CD4-positive, alpha-beta T cell (primary cell): ENCODE data around the gene ZNF711. TPM values are rescaled to one million over a fixed set of nuclear protein-coding genes. Genes with fewer than 3 reads are reported as not detected.
"Not testable (repeated sequence)": the region's sequence is repeated elsewhere in the genome, so short reads cannot be mapped to it uniquely, and the experiment has no call there.

Experiments used
- ATAC-seq: fragments of 200-7000 bp; cut with Tn5 transposase; one replicate; pipeline ENCODE4 v1.10.0; 2022; ENCODE audit warnings: mild to moderate bottlenecking; ENCODE audit not compliant: poor library complexity
- CTCF ChIA-PET: fragments of 350-600 bp; sonication (Branson Sonifier 250); formaldehyde crosslinking; loops from one replicate; lab custom pipeline; 2021; ENCODE audit warnings: antibody characterized with exemption, inconsistent platforms; lab: Charles Lee
- POLR2A ChIA-PET: fragments of 350-600 bp; sonication (Branson Sonifier 250); formaldehyde crosslinking; loops from one replicate; lab custom pipeline; 2021; ENCODE audit warnings: antibody characterized with exemption, inconsistent platforms; lab: Charles Lee
- DNase-seq, 14 experiments: peaks; one replicate each; pipeline ENCODE4 v3.0.0-alpha.2; 2013 to 2020; ENCODE audit warnings: mixed read lengths in 2 of 14
- H3K27ac ChIP-seq, 2 donors: one replicate each; pipeline versions ENCODE4 v1.5.1 to v1.7.0; 2013; ENCODE audit warnings: low read length in 2 of 2, low read depth in 1 of 2, mild to moderate bottlenecking in 1 of 2
- H3K27me3 ChIP-seq, 2 experiments: 1 replicate in 1 of 2; 2 replicates in 1 of 2; pipeline versions ENCODE4 v1.6.1 to v1.7.0; 2013; ENCODE audit warnings: low read length in 2 of 2, control low read depth in 1 of 2, mild to moderate bottlenecking in 1 of 2, moderate library complexity in 1 of 2; ENCODE audit not compliant: insufficient read depth in 2 of 2, control insufficient read depth in 1 of 2
- H3K36me3 ChIP-seq: one replicate; pipeline ENCODE4 v1.6.1; 2013; ENCODE audit warnings: low read length, control low read depth; ENCODE audit not compliant: insufficient read depth
- H3K4me1 ChIP-seq: one replicate; pipeline ENCODE4 v1.6.1; 2013; ENCODE audit warnings: low read length, control low read depth; ENCODE audit not compliant: insufficient read depth
- H3K4me3 ChIP-seq: one replicate; pipeline ENCODE4 v1.5.1; 2013; ENCODE audit warnings: mild to moderate bottlenecking, low read length, moderate library complexity
- H3K9me3 ChIP-seq, 2 experiments: 1 replicate in 1 of 2; 2 replicates in 1 of 2; pipeline versions ENCODE4 v1.6.1 to v1.7.0; 2013; ENCODE audit warnings: low read length in 2 of 2, mild to moderate bottlenecking in 2 of 2, control low read depth in 1 of 2, moderate library complexity in 1 of 2; ENCODE audit not compliant: control insufficient read depth in 1 of 2, insufficient read depth in 1 of 2
- H3K27ac Mint-ChIP-seq: one replicate; pipeline ENCODE4 v1.8.0; 2020; ENCODE audit warnings: mixed read lengths
- H3K27me3 Mint-ChIP-seq: one replicate; pipeline ENCODE4 v1.8.0; 2021; ENCODE audit warnings: mixed read lengths
- H3K36me3 Mint-ChIP-seq: one replicate; pipeline ENCODE4 v1.8.0; 2021; ENCODE audit warnings: low read depth, mixed read lengths
- H3K4me1 Mint-ChIP-seq: one replicate; pipeline ENCODE4 v1.8.0; 2021; ENCODE audit warnings: low read depth, mixed read lengths
- H3K4me3 Mint-ChIP-seq: one replicate; pipeline ENCODE4 v1.8.0; 2020; ENCODE audit warnings: mild to moderate bottlenecking, mixed read lengths
- H3K9me3 Mint-ChIP-seq: one replicate; pipeline ENCODE4 v1.8.0; 2020; ENCODE audit warnings: mixed read lengths
- CTCF ChIP-seq: fragments of 200-600 bp; IDR thresholded peaks from one replicate; pipeline ENCODE4 v1.8.0; 2022; ENCODE audit warnings: antibody characterized with exemption, mild to moderate bottlenecking
- intact Hi-C, 2 experiments: fragments of 100-400 bp; cut with DNase I in 1 of 2; cut with micrococcal nuclease in 1 of 2; formaldehyde crosslinking; loops; one replicate each; pipeline versions ENCODE4 v1.15.1 to v1.9.0; 2023 to 2025; cut with DNase I, micrococcal nuclease
- total RNA-seq, 174 experiments: library from RNA in 2 of 174; stranded (reverse) in 2 of 174; gene quantifications; one replicate each; pipeline ENCODE4 v1.2.3 and lab custom pipeline; 2021 to 2026

Gene ZNF711
- total RNA-seq, 2 experiments from 2014 or later: 3.8 to 4.7 TPM

GRCh38 chrX:85288992-85289723 lies 45.4 kb downstream of the ZNF711 start:
- CTCF ChIA-PET: no interaction called here
- Mint-ChIP-seq H3K36me3 (no peaks in the 10 kb centered on the region), H3K9me3 (peaks cover 2% of the 10 kb centered on the region), H3K27ac (no peak overlapping the region), H3K27me3 (no peaks in the 10 kb centered on the region), H3K4me1 (no peaks in the 10 kb centered on the region), H3K4me3 (no peak overlapping the region)
- DNase-seq: no peak
- no peak overlapping the region for H3K27ac ChIP-seq
- H3K36me3 ChIP-seq: no peaks in the 10 kb centered on the region
- POLR2A ChIA-PET: no interaction called here
- H3K4me1 ChIP-seq: no peaks in the 10 kb centered on the region
- no peak for ATAC-seq
- H3K27me3 ChIP-seq: no peaks in the 10 kb centered on the region
- no peaks in the 10 kb centered on the region for H3K9me3 ChIP-seq
- intact Hi-C loops: no loop called here
- TF ChIP-seq CTCF: no peak
- H3K4me3 ChIP-seq: no peak overlapping the region

GRCh38 chrX:85303544-85303943 lies 59.8 kb downstream of the ZNF711 start:
- intact Hi-C loops: no loop called here
- Mint-ChIP-seq H3K36me3 (no peaks in the 10 kb centered on the region), H3K4me1 (no peaks in the 10 kb centered on the region), H3K27ac (no peak overlapping the region), H3K27me3 (no peaks in the 10 kb centered on the region), H3K4me3 (no peak overlapping the region), H3K9me3 (no peaks in the 10 kb centered on the region)
- ChIA-PET POLR2A (no interaction called here), CTCF (no interaction called here)
- no peaks in the 10 kb centered on the region for H3K27me3 ChIP-seq
- DNase-seq: no peak
- no peak overlapping the region for H3K27ac ChIP-seq
- no peaks in the 10 kb centered on the region for H3K36me3 ChIP-seq
- TF ChIP-seq CTCF: no peak
- ATAC-seq: no peak
- no peaks in the 10 kb centered on the region for H3K4me1 ChIP-seq
- H3K4me3 ChIP-seq: no peak overlapping the region
- no peaks in the 10 kb centered on the region for H3K9me3 ChIP-seq

- no peaks in the 10 kb centered on the region for H3K4me1 ChIP-seq
- H3K4me1 Mint-ChIP-seq: no peaks in the 10 kb centered on the region
- H3K27me3 ChIP-seq: no peaks in the 10 kb centered on the region
- ATAC-seq: no peak
- CTCF ChIA-PET: no interaction called here
- TF ChIP-seq CTCF: no peak
- POLR2A ChIA-PET: no interaction called here
- H3K9me3 Mint-ChIP-seq: no peaks in the 10 kb centered on the region
- H3K4me3 Mint-ChIP-seq: no peak overlapping the region
- no peak for DNase-seq
- H3K9me3 ChIP-seq: no peaks in the 10 kb centered on the region
- H3K36me3 ChIP-seq: no peaks in the 10 kb centered on the region
- no peaks in the 10 kb centered on the region for H3K27me3 Mint-ChIP-seq
- H3K27ac Mint-ChIP-seq: no peak overlapping the region
- no peak overlapping the region for H3K27ac ChIP-seq
- intact Hi-C loops: no loop called here
- H3K4me3 ChIP-seq: no peak overlapping the region
- H3K36me3 Mint-ChIP-seq: no peaks in the 10 kb centered on the region
Observed at GRCh38 chrX:85309717-85310116, 65.9 kb downstream of the ZNF711 start.

GRCh38 chrX:85311348-85311747 lies 67.6 kb downstream of the ZNF711 start:
- not testable (repeated sequence) for H3K27ac Mint-ChIP-seq

More at GRCh38 chrX:85311348-85311747, 67.6 kb downstream of the ZNF711 start:
- H3K36me3 Mint-ChIP-seq, H3K4me1 Mint-ChIP-seq, ATAC-seq, POLR2A ChIA-PET, H3K4me1 ChIP-seq, H3K4me3 Mint-ChIP-seq, H3K9me3 ChIP-seq, H3K27me3 Mint-ChIP-seq, CTCF ChIA-PET, H3K9me3 Mint-ChIP-seq, intact Hi-C loops, DNase-seq, H3K27ac ChIP-seq, H3K36me3 ChIP-seq, H3K4me3 ChIP-seq, H3K27me3 ChIP-seq: not testable (repeated sequence)
